HepG2 (cell line): ENCODE measurements around the gene CARD16. TPM values are rescaled to one million over a fixed set of nuclear protein-coding genes. Genes with fewer than 3 reads are reported as not detected.
"Not testable (repeated sequence)": the region's sequence is repeated elsewhere in the genome, so short reads cannot be mapped to it uniquely, and the experiment has no call there.

Source experiments
- ATAC-seq: fragments of 200-7000 bp; cut with Tn5 transposase; 3 replicates; pipeline ENCODE4 v1.9.1; 2020; ENCODE audit warnings: mild to moderate bottlenecking, moderate library complexity
- BruUV-seq: library from RNA; stranded (reverse); fragments of 400-500 nt; replicated peaks from 2 replicates; lab custom pipeline; 2021; lab: Mats Ljungman, UMichigan
- CTCF ChIA-PET: fragments of 300-600 bp; formaldehyde crosslinking; extraction: SDS; loops from one replicate; lab custom pipeline; 2021; ENCODE audit warnings: low total read pairs, inconsistent platforms, low intra/inter-chr PET ratio; lab: Yijun Ruan, JAX
- POLR2A ChIA-PET: fragments of 350-600 bp; sonication (Branson Sonifier 250); formaldehyde crosslinking; loops from one replicate; lab custom pipeline; 2020; ENCODE audit warnings: antibody characterized with exemption, inconsistent platforms; lab: Yijun Ruan, JAX
- DNase-seq: peaks from one replicate; pipeline ENCODE4 v3.0.0-alpha.2; 2015; ENCODE audit warnings: low spot score
- FAIRE-seq: peaks from 3 replicates; lab custom pipeline; 2011; peaks lifted over from hg19 to GRCh38; lab: Jason Lieb, UNC
- H2AFZ ChIP-seq: one replicate; pipeline ENCODE4 v1.6.1; 2011; ENCODE audit warnings: low read length, inconsistent platforms
- H3K27ac ChIP-seq: fragments of 300-600 bp; 3 replicates; pipeline ENCODE4 v1.8.0; 2011; ENCODE audit warnings: mixed run types, mild to moderate bottlenecking, mixed read lengths, low read length, inconsistent platforms; ENCODE audit not compliant: insufficient read depth; ENCODE audit errors: extremely low read length
- H3K27me3 ChIP-seq, 2 experiments: fragments of 200-600 bp in 1 of 2; 2 replicates in 1 of 2; 3 replicates in 1 of 2; pipeline versions ENCODE4 v1.6.0 to v1.8.0; 2011; ENCODE audit warnings: low read length in 2 of 2, mild to moderate bottlenecking in 2 of 2, moderate library complexity in 2 of 2, inconsistent platforms in 1 of 2; ENCODE audit not compliant: insufficient read depth in 2 of 2, control insufficient read depth in 1 of 2
- H3K36me3 ChIP-seq, 2 experiments: fragments of 200-600 bp in 1 of 2; replicated peaks in 1 of 2; 2 replicates in 1 of 2; 3 replicates in 1 of 2; pipeline versions ENCODE4 v1.5.1 to v1.8.0; 2011; ENCODE audit warnings: low read length in 2 of 2, inconsistent platforms in 1 of 2; ENCODE audit not compliant: insufficient read depth in 2 of 2, control insufficient read depth in 1 of 2
- H3K4me1 ChIP-seq: 2 replicates; pipeline ENCODE4 v1.5.1; 2012; ENCODE audit warnings: low read length, inconsistent platforms; ENCODE audit not compliant: insufficient read depth
- H3K4me2 ChIP-seq: 2 replicates; pipeline ENCODE4 v1.6.0; 2011; ENCODE audit warnings: low read depth, low read length, inconsistent platforms
- H3K4me3 ChIP-seq, 3 experiments: fragments of 200-600 bp in 1 of 3; sonication (generic), shearing (Covaris generic) in 1 of 3; replicated peaks in 1 of 3; 2 replicates each; pipeline ENCODE4 v1.5.1; 2011 to 2016; ENCODE audit warnings: low read length in 3 of 3, inconsistent platforms in 2 of 3, low read depth in 2 of 3, mild to moderate bottlenecking in 2 of 3, control low read depth in 1 of 3, mixed read lengths in 1 of 3; ENCODE audit not compliant: insufficient read depth in 1 of 3
- H3K79me2 ChIP-seq: one replicate; pipeline ENCODE4 v1.6.1; 2011; ENCODE audit warnings: low read length, inconsistent platforms; ENCODE audit not compliant: insufficient read depth
- H3K9ac ChIP-seq: 2 replicates; pipeline ENCODE4 v1.6.0; 2011; ENCODE audit warnings: mild to moderate bottlenecking, low read depth, low read length, inconsistent platforms; ENCODE audit not compliant: insufficient read depth
- H3K9me3 ChIP-seq: 2 replicates; pipeline ENCODE4 v1.5.1; 2012; ENCODE audit warnings: mild to moderate bottlenecking, low read length
- H4K20me1 ChIP-seq: 2 replicates; pipeline ENCODE4 v1.6.0; 2011; ENCODE audit warnings: inconsistent platforms, mild to moderate bottlenecking, low read length, moderate library complexity; ENCODE audit not compliant: insufficient read depth
- HOXA9 ChIP-seq: sonication (generic); formaldehyde crosslinking; IDR thresholded peaks from 2 replicates; pipeline ENCODE4 v1.8.1; 2022; ENCODE audit warnings: missing genetic modification reagents, mild to moderate bottlenecking, moderate library complexity, borderline replicate concordance
- NRL ChIP-seq: sonication (generic); formaldehyde crosslinking; IDR thresholded peaks from 2 replicates; pipeline ENCODE4 v1.5.0; 2020; ENCODE audit warnings: missing genetic modification reagents, mild to moderate bottlenecking, moderate library complexity, borderline replicate concordance
- RAD21 ChIP-seq: fragments of 450-650 bp; formaldehyde crosslinking; IDR thresholded peaks from 2 replicates; pipeline ENCODE4 v1.5.0; 2020; ENCODE audit warnings: mild to moderate bottlenecking
- SMARCC2 ChIP-seq: fragments of 450-650 bp; IDR thresholded peaks from 2 replicates; pipeline ENCODE4 v1.6.1; 2017; ENCODE audit warnings: antibody characterized with exemption, mild to moderate bottlenecking
- TEAD2 ChIP-seq: sonication (generic); formaldehyde crosslinking; IDR thresholded peaks from 2 replicates; pipeline ENCODE4 v1.9.0; 2021; ENCODE audit warnings: missing genetic modification reagents
- TP53 ChIP-seq: sonication (generic); formaldehyde crosslinking; conservative IDR thresholded peaks from 2 replicates; pipeline ENCODE4 v1.4.0; 2020; ENCODE audit warnings: missing genetic modification reagents
- ZNF180 ChIP-seq: sonication (generic); formaldehyde crosslinking; IDR thresholded peaks from 2 replicates; pipeline ENCODE4 v1.4.0; 2020; ENCODE audit warnings: low read depth, missing genetic modification reagents, borderline replicate concordance
- ZNF33B ChIP-seq: sonication (generic); formaldehyde crosslinking; IDR thresholded peaks from 2 replicates; pipeline ENCODE4 v1.5.1; 2020; ENCODE audit warnings: mild to moderate bottlenecking, missing genetic modification reagents
- ZNF546 ChIP-seq: sonication (generic); formaldehyde crosslinking; conservative IDR thresholded peaks from 2 replicates; pipeline ENCODE4 v1.8.1; 2023; ENCODE audit warnings: mild to moderate bottlenecking, missing genetic modification reagents
- WGBS: methylation state at CpG from one replicate; pipeline ENCODE4 v1.1.6; 2017; ENCODE audit warnings: low lambda C conversion rate; 5-methylcytosine and 5-hydroxymethylcytosine counted together
- in situ Hi-C: cut with HindIII; loops from 2 replicates; pipeline ENCODE4 v1.10.0; 2017; ENCODE audit warnings: low pct_unique_long_range_greater_than_20kb; ENCODE audit not compliant: extremely low pct_ligation_motif_present
- intact Hi-C: fragments of 100-400 bp; cut with micrococcal nuclease; formaldehyde crosslinking; loops from one replicate; pipeline ENCODE4 v1.10.0; 2022; ENCODE audit not compliant: unreplicated experiment
- polyA plus RNA-seq, 8 experiments: library from polyadenylated mRNA; depleted of rRNA in 3 of 8; stranded (reverse) in 7 of 8; unstranded in 1 of 8; fragments of >200 nt; fragmentation: Illumina TruSeq in 4 of 8; extraction: Trizol in 4 of 8; gene quantifications; 2 replicates each; pipeline versions ENCODE4 v1.2.1 to v1.2.3, GENCODE V29; 2011 to 2016; ENCODE audit warnings: low read depth in 4 of 8, missing spikeins in 1 of 8, mixed read lengths in 1 of 8; ENCODE audit not compliant: insufficient read depth in 1 of 8
- total RNA-seq, 5 experiments: library from RNA; depleted of rRNA; stranded (reverse); fragments of >200 nt; fragmentation: Illumina TruSeq; extraction: Trizol; gene quantifications; 2 replicates each; pipeline ENCODE4 v1.2.3, GENCODE V29; 2016; ENCODE audit warnings: low read depth in 1 of 5

Gene CARD16
- total and polyA plus RNA-seq, 2 of the 13 experiments (the other 11 are each of a cell fraction or from before 2014, with no cell fraction given) = 0.34 TPM; not detected in 1

GRCh38 chr11:105074166-105074530, 29.0 kb upstream of the CARD16 start:
- Histone ChIP-seq H3K79me2 (no peaks in the 10 kb centered on the region), H3K27me3 (no peaks in the 10 kb centered on the region; a peak in 1 of 5 replicates), H3K4me1 (no peaks in the 10 kb centered on the region), H3K27ac (no peak overlapping the region), H3K4me3 (no peak overlapping the region), H3K9ac (no peak overlapping the region), H2AFZ (no peak overlapping the region), H3K4me2 (no peak overlapping the region), H3K9me3 (no peaks in the 10 kb centered on the region), H3K36me3 (no peaks in the 10 kb centered on the region), H4K20me1 (no peaks in the 10 kb centered on the region)
- 21% methylated on average over 2 of the region's 2 CpGs for WGBS
- ATAC-seq (no peak), DNase-seq (no peak), FAIRE-seq (no peak)
- intact Hi-C loops = no loop called here
- POLR2A ChIA-PET = no interaction called here
- no peak for TF ChIP-seq NRL (CRISPR knock-in tag)
- CTCF ChIA-PET = no interaction called here
- in situ Hi-C loops = no loop called here
- BruUV-seq = no TSS peak

DNA sequence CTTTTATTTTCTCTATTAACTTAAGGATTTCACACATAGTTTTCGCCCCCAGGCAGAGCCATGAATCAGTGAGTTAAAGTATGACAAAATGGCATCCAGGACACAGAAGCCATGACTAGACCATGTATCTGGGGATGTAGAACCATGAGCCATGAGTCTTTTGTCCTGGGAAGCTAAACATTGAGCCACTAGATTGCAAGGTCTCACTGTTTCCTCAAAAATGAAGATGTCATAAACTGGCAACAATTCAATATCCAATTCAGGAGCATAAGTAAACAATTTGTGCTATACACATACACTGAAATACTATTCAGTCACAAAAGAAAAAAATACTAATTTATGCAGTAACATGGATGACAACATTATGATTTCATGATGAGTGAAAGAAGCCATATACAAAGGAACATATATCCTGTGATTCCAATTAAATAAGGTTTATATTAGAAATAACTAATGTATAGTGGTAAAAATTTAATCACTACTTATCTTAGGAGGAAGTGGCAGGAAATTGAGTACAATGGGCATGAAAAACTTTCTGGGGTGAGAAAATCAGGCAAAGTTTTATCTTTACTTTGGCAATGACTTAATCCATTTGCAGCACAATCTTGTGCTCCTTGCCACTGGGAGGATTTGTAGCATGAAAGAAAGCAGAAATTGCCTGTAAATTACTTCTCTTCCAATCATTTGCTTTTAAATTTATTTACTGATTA, 28.5 kb upstream of the CARD16 start:
- BruUV-seq = no TSS peak
- intact Hi-C loops = no loop called here
- H2AFZ ChIP-seq = no peak overlapping the region
- H3K4me1 ChIP-seq = no peaks in the 10 kb centered on the region
- no peaks in the 10 kb centered on the region for H4K20me1 ChIP-seq
- WGBS = 0% methylated on average over 1 of the region's 1 CpG
- POLR2A ChIA-PET = no interaction called here
- no peak overlapping the region for H3K4me3 ChIP-seq
- DNase-seq (no peak), FAIRE-seq (no peak), ATAC-seq (no peak)
- H3K36me3 ChIP-seq = no peaks in the 10 kb centered on the region
- no peaks in the 10 kb centered on the region for H3K9me3 ChIP-seq
- H3K79me2 ChIP-seq = no peaks in the 10 kb centered on the region
- no peak overlapping the region for H3K4me2 ChIP-seq
- no peak overlapping the region for H3K9ac ChIP-seq
- no peak overlapping the region for H3K27ac ChIP-seq
- TF ChIP-seq TP53 (CRISPR knock-in tag) (no peak), HOXA9 (CRISPR knock-in tag) (no peak), TEAD2 (CRISPR knock-in tag) (no peak), ZNF33B (CRISPR knock-in tag) (no peak), RAD21 (no peak), SMARCC2 (no peak), ZNF180 (CRISPR knock-in tag) (no peak), ZNF546 (CRISPR knock-in tag) (no peak)
- H3K27me3 ChIP-seq = no peaks in the 10 kb centered on the region; a peak in 1 of 5 replicates
- CTCF ChIA-PET = no interaction called here
- in situ Hi-C loops = no loop called here

DNA sequence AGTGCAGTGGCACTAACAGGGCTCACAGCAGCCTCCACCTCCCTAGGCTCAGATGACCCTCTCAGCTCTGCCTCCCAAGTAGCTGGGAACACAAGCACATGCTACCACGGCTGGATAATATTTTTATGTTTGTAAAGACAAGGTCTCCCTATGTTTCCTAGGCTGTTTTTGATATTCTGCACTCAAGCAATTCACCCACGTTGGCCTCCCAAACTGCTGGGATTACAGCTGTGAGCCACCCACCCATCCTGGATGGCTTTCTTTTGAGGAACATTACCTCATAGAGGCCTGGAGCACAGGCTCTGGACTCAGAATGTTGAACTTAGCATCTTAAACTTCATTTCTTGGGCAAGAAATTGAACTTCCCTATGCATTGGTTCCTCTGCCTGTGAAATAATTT, 26.9 kb upstream of the CARD16 start:
- H3K4me1 ChIP-seq, H3K79me2 ChIP-seq, in situ Hi-C loops, CTCF ChIA-PET, H4K20me1 ChIP-seq, intact Hi-C loops, H3K9ac ChIP-seq, H3K9me3 ChIP-seq, H3K4me2 ChIP-seq, H3K27me3 ChIP-seq, DNase-seq, BruUV-seq, POLR2A ChIA-PET, FAIRE-seq, H2AFZ ChIP-seq, H3K4me3 ChIP-seq, ATAC-seq, H3K36me3 ChIP-seq, H3K27ac ChIP-seq: not testable (repeated sequence)
- WGBS = 0% methylated on average over 1 of the region's 2 CpGs
